BLaER1 treated with 17β-estradiol and CSF1 and Interleukin-3, amounts not matched to agents 10 nM and 100 nM (cell line): Measurements from ENCODE around the gene ERFL.
"Not testable (repeated sequence)": the region's sequence is repeated elsewhere in the genome, so short reads cannot be mapped to it uniquely, and the experiment has no call there.

Experiments
- H3K27ac ChIP-seq, 11 experiments: shearing (Covaris generic); formaldehyde crosslinking; 2 replicates each; pipeline ENCODE4 v1.8.1; 2022
- H3K27me3 ChIP-seq, 11 experiments: shearing (Covaris generic); formaldehyde crosslinking; 2 replicates each; pipeline ENCODE4 v1.8.1; 2022
- H3K36me3 ChIP-seq, 11 experiments: shearing (Covaris generic); formaldehyde crosslinking; 2 replicates each; pipeline ENCODE4 v1.8.1; 2022
- H3K4me1 ChIP-seq, 10 experiments: shearing (Covaris generic); formaldehyde crosslinking; 2 replicates each; pipeline ENCODE4 v1.8.1; 2022
- H3K4me2 ChIP-seq, 11 experiments: shearing (Covaris generic); formaldehyde crosslinking; 2 replicates each; pipeline ENCODE4 v1.8.1; 2022
- H3K4me3 ChIP-seq, 10 experiments: shearing (Covaris generic); formaldehyde crosslinking; 2 replicates each; pipeline ENCODE4 v1.8.1; 2022
- H3K9ac ChIP-seq, 11 experiments: shearing (Covaris generic); formaldehyde crosslinking; 2 replicates each; pipeline ENCODE4 v1.8.1; 2022
- H3K9me3 ChIP-seq, 11 experiments: shearing (Covaris generic); formaldehyde crosslinking; replicated peaks in 1 of 11; 2 replicates each; pipeline ENCODE4 v1.8.1; 2022
- H4K20me1 ChIP-seq, 11 experiments: shearing (Covaris generic); formaldehyde crosslinking; 2 replicates each; pipeline ENCODE4 v1.8.1; 2022
- Cebpa-rat ChIP-seq, 11 experiments: shearing (Covaris generic); IDR thresholded peaks; 2 replicates each; pipeline ENCODE4 v1.8.1; 2022

ERFL gene

DNA sequence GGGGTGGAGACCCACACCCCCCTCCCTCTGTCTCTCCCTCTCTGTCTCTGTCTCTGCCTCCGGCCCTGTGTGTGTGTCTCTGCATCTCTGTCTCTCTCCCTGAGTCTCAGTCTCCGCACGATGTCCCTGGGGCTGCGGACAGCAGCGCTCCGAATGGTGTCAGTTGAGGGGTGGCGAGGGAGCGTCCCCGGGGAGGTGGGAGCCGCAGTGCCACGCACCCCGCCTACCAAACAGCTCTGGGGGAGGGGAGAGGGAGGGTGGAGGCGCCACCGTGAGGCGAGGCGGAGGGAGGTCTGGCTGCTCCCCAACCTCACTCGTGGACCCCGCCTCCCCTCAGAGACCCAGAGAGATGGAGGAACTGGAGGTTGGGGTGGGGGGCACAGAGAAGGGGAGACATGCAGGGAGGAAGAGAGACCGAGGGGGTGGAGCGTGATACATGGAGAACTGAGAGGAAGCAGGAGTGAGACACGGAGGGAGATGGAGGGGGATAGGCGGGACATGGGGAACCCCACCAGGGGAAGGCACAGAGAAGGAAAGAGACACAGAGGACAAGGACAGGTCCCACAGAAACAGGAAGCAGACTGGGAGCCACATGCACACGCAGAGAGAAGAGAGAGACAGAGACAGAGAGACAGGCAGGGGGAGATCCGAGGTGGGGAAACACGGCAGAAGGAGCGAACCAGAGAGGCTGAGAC lies 7.2 kb downstream of the ERFL start:
- H3K36me3 ChIP-seq = no peaks in the 10 kb centered on the region
- TF ChIP-seq Cebpa-rat (IDR thresholded peaks at IDR 0.05) = no peak
- no peak overlapping the region for H3K27ac ChIP-seq
- H3K4me1 ChIP-seq = peaks cover 17 to 23% (median 20%) of the 10 kb centered on the region in 10 experiments
- H3K9me3 ChIP-seq = no peaks in the 10 kb centered on the region
- peaks cover 0 to 12% (median 0%) of the 10 kb centered on the region in 11 experiments; a peak in 6 of 22 replicates for H4K20me1 ChIP-seq
- H3K27me3 ChIP-seq = peaks cover 57 to 74% (median 72%) of the 10 kb centered on the region in 11 experiments
- peak overlapping the region; percentile 73 to 93 (median 86) for H3K4me2 ChIP-seq
- H3K4me3 ChIP-seq = peak overlapping the region in 5 of 10 experiments; percentile 9 to 48 (median 39); a peak in 9 of 20 replicates
- H3K9ac ChIP-seq = peak overlapping the region in 9 of 11 experiments; percentile 3 to 55 (median 36); a peak in 12 of 22 replicates

DNA sequence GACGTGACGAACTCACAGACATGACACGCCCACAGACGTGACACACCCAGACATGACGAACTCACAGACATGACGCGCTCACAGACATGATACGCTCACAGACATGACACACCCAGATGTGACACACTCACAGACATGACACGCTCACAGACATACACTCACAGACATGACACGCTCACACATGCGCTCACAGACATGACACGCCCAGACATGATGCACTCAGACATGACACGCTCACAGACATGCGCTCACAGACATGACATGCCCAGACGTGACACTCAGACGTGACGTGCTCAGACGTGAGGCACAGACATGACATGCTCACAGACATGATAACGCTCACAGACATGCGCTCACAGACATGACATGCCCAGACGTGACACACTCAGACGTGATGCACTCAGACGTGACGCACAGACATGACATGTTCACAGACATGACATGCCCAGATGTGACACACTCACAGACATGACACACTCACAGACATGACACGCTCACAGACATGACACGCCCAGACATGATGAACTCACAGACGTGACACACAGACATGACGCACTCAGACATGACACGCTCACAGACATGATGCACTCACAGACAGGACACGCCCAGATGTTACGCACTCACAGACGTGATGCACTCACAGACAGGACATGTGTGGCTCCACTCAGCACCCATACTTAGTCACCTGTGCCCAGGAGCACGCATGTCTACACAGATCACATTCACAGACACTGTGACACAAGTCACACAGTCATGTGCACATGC lies 8.1 kb downstream of the ERFL start:
- H3K9ac ChIP-seq = no peak overlapping the region
- peaks cover 0 to 15% (median 5%) of the 10 kb centered on the region in 11 experiments; a peak in 10 of 22 replicates for H4K20me1 ChIP-seq
- peaks cover 57 to 74% (median 72%) of the 10 kb centered on the region in 11 experiments for H3K27me3 ChIP-seq
- H3K27ac ChIP-seq = no peak overlapping the region
- peaks cover 23 to 29% (median 26%) of the 10 kb centered on the region in 10 experiments for H3K4me1 ChIP-seq
- no peak overlapping the region for H3K4me3 ChIP-seq
- H3K4me2 ChIP-seq = peak overlapping the region in 8 of 11 experiments; percentile 73 to 91 (median 87); a peak in 15 of 22 replicates
- no peak for TF ChIP-seq Cebpa-rat (IDR thresholded peaks at IDR 0.05)
- no peaks in the 10 kb centered on the region for H3K9me3 ChIP-seq
- H3K36me3 ChIP-seq = no peaks in the 10 kb centered on the region

DNA sequence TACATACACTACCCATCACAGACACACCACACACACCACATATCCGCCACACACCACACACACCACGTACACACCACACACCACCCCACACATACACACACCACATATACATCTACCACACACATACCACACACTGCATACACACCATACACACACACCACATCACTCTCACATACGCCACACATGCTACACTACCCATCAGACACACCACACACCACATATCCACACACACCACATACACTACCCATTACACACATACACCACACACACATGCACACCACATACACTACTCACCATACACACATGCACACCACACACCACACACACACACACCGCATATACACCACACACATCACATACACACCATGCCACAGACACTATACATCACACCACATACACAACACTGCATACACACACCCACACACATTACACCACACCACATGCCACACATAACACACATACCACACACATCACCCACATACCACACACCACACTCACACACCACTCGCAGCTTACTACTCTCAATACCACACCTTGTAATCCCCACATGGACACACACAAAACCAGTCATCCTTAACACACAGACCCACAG lies 9.5 kb downstream of the ERFL start:
- H3K27me3 ChIP-seq = peaks cover 59 to 76% (median 73%) of the 10 kb centered on the region in 11 experiments
- no peaks in the 10 kb centered on the region for H3K36me3 ChIP-seq
- H3K9ac ChIP-seq = no peak overlapping the region

DNA sequence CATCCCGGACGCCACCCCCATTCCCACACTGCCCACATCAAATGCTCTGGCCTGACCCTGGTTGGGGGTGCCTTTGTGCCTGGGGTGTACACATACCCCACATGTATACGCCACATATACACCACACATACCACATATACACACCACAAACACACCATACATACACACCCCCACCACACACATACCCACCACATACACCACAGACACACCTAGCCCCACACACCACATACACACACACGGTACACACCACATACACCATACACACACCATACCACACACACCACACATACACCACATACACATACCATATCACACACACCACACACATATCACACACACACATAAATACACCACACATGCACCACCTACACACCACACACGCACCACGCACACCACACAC lies 10.2 kb downstream of the ERFL start:
- peaks cover 63 to 79% (median 77%) of the 10 kb centered on the region in 11 experiments for H3K27me3 ChIP-seq
- H3K4me2 ChIP-seq = no peak overlapping the region
- peaks cover 0 to 26% (median 16%) of the 10 kb centered on the region in 11 experiments; a peak in 18 of 22 replicates for H4K20me1 ChIP-seq
- H3K9me3 ChIP-seq = no peaks in the 10 kb centered on the region
- H3K4me1 ChIP-seq = peaks cover 24 to 31% (median 28%) of the 10 kb centered on the region in 10 experiments
- no peak overlapping the region for H3K4me3 ChIP-seq
- H3K36me3 ChIP-seq = no peaks in the 10 kb centered on the region
- H3K27ac ChIP-seq = no peak overlapping the region
- H3K9ac ChIP-seq = no peak overlapping the region
- no peak for TF ChIP-seq Cebpa-rat (IDR thresholded peaks at IDR 0.05)

More for the DNA sequence above, 9.5 kb downstream of the ERFL start:
- H3K4me3 ChIP-seq = no peak overlapping the region
- no peak overlapping the region for H3K4me2 ChIP-seq
- peaks cover 24 to 31% (median 28%) of the 10 kb centered on the region in 10 experiments for H3K4me1 ChIP-seq
- no peaks in the 10 kb centered on the region for H3K9me3 ChIP-seq
- TF ChIP-seq Cebpa-rat (IDR thresholded peaks at IDR 0.05) = no peak
- peaks cover 0 to 20% (median 10%) of the 10 kb centered on the region in 11 experiments; a peak in 17 of 22 replicates for H4K20me1 ChIP-seq
- no peak overlapping the region for H3K27ac ChIP-seq

DNA sequence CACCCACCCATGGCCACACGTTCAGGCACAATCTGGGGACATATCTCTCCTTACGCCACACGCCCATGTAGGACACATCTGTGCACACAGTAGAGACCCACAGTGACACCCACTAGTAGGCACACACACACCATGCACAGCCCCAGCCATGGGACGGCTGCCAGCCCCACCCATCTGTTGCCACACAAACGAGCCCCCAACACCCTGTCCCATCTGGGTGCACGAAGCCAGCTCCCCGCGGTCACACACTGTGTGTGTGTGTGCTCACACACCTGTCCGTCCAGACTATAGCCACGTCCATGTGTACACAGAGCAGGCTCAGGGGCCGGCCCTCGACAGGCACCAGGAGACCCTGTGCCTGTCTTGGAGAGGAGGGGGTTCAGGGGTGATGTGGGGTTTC lies 10.6 kb downstream of the ERFL start:
- H4K20me1 ChIP-seq = peaks cover 0 to 30% (median 16%) of the 10 kb centered on the region in 11 experiments; a peak in 18 of 22 replicates
- H3K36me3 ChIP-seq = no peaks in the 10 kb centered on the region
- H3K4me3 ChIP-seq = no peak overlapping the region
- peaks cover 23 to 30% (median 27%) of the 10 kb centered on the region in 10 experiments for H3K4me1 ChIP-seq
- H3K27ac ChIP-seq = no peak overlapping the region
- peaks cover 63 to 79% (median 77%) of the 10 kb centered on the region in 11 experiments for H3K27me3 ChIP-seq
- no peaks in the 10 kb centered on the region for H3K9me3 ChIP-seq
- no peak overlapping the region for H3K9ac ChIP-seq
- no peak for TF ChIP-seq Cebpa-rat (IDR thresholded peaks at IDR 0.05)
- H3K4me2 ChIP-seq = no peak overlapping the region

DNA sequence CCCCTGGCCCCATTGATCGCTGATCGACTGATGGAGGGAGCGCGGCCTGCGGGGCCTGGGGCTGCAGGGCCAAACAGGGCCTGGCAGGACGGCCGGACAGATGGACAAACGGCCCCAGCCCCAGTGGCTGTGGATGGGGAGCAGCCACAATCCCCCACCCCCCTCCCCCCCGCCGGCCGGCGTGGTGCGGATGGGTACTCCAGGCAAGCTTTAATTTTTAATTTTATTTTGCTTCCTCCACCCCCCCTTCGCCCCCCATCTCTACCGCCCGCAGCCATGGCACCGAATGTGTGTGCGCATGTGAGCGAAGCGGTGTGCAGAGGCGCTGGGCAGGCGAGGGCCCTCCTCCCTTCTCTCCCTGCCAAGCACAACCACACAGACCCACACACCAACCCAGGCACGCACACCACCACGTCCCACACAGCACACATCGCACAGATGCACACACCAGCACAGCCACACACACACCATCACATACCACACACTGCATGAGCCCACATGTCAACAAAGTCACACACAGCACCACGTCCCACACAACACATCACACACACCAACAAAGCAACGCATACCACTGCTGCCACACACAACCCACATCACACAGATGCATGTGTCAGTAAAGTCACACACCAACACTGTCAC lies 12.4 kb downstream of the ERFL start:
- H3K27ac ChIP-seq = no peak overlapping the region
- H3K4me3 ChIP-seq = peak overlapping the region in 3 of 10 experiments; percentile 27 to 44 (median 34); a peak in 2 of 20 replicates
- no peaks in the 10 kb centered on the region for H3K36me3 ChIP-seq
- H3K4me1 ChIP-seq = peaks cover 8 to 31% (median 27%) of the 10 kb centered on the region in 10 experiments
- TF ChIP-seq Cebpa-rat (IDR thresholded peaks at IDR 0.05) = no peak
- peaks cover 16 to 48% (median 33%) of the 10 kb centered on the region in 11 experiments; a peak in 20 of 22 replicates for H4K20me1 ChIP-seq
- H3K9ac ChIP-seq = no peak overlapping the region
- H3K9me3 ChIP-seq = no peaks in the 10 kb centered on the region
- peaks cover 65 to 79% (median 78%) of the 10 kb centered on the region in 11 experiments for H3K27me3 ChIP-seq
- H3K4me2 ChIP-seq = peak overlapping the region; percentile 50 to 85 (median 73); a peak in 18 of 22 replicates

GRCh38 chr19:41915021-41915775 lies 13.1 kb downstream of the ERFL start:
- TF ChIP-seq Cebpa-rat (IDR thresholded peaks at IDR 0.05) = no peak
- Histone ChIP-seq H3K27ac (no peak overlapping the region), H3K4me2 (peak overlapping the region; percentile 50 to 85 (median 73)), H3K9ac (peak overlapping the region in 3 of 11 experiments; percentile 32 to 50 (median 38); a peak in 2 of 22 replicates), H3K4me1 (peaks cover 6 to 24% (median 22%) of the 10 kb centered on the region in 10 experiments), H3K27me3 (peaks cover 68 to 85% (median 81%) of the 10 kb centered on the region in 11 experiments), H3K9me3 (no peaks in the 10 kb centered on the region), H4K20me1 (peaks cover 18 to 55% (median 40%) of the 10 kb centered on the region in 11 experiments; a peak in 21 of 22 replicates), H3K36me3 (no peaks in the 10 kb centered on the region), H3K4me3 (peak overlapping the region in 8 of 10 experiments; percentile 7 to 51 (median 39); a peak in 9 of 20 replicates)

DNA sequence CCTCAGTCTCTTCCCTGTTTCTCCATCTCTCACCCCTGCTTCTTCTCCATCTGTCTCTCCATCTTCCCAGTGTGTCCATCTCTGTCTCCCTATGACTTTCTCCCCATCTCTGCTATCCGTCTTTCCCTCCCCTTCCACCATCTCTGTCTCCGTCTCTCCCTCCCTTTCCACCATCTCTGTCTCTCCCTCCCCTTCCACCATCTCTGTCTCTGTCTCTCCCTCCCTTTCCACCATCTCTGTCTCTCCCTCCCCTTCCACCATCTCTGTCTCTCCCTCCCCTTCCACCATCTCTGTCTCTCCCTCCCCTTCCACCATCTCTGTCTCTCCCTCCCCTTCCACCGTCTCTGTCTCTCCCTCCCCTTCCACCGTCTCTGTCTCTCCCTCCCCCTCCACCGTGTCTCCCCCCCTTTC lies 13.8 kb downstream of the ERFL start:
- not testable (repeated sequence) for H3K36me3 ChIP-seq, H3K9ac ChIP-seq, H3K4me3 ChIP-seq, H3K4me2 ChIP-seq, H3K27ac ChIP-seq, H3K9me3 ChIP-seq
- H3K4me1 ChIP-seq = peaks cover 6 to 24% (median 22%) of the 10 kb centered on the region in 10 experiments
- peaks cover 25 to 63% (median 47%) of the 10 kb centered on the region in 11 experiments; a peak in 21 of 22 replicates for H4K20me1 ChIP-seq
- H3K27me3 ChIP-seq = peaks cover 68 to 92% (median 82%) of the 10 kb centered on the region in 11 experiments
